Stimulated activated CD8-positive, alpha-beta memory T cell treated with anti-CD3 and anti-CD28 coated beads, Interleukin-7, amount 100 ng/mL, for 1 hour (primary cell): ENCODE results near the gene WARS2.
A peak's percentile ranks its signal among the peaks of the same experiment; 100 is the strongest.
"Not testable (repeated sequence)": the region's sequence is repeated elsewhere in the genome, so short reads cannot be mapped to it uniquely, and the experiment has no call there.

ENCODE experiments used
- DNase-seq, 2 donors: peaks; one replicate each; pipeline ENCODE4 v3.0.0-alpha.2; 2020; ENCODE audit warnings: low read depth in 2 of 2

WARS2 gene

DNA sequence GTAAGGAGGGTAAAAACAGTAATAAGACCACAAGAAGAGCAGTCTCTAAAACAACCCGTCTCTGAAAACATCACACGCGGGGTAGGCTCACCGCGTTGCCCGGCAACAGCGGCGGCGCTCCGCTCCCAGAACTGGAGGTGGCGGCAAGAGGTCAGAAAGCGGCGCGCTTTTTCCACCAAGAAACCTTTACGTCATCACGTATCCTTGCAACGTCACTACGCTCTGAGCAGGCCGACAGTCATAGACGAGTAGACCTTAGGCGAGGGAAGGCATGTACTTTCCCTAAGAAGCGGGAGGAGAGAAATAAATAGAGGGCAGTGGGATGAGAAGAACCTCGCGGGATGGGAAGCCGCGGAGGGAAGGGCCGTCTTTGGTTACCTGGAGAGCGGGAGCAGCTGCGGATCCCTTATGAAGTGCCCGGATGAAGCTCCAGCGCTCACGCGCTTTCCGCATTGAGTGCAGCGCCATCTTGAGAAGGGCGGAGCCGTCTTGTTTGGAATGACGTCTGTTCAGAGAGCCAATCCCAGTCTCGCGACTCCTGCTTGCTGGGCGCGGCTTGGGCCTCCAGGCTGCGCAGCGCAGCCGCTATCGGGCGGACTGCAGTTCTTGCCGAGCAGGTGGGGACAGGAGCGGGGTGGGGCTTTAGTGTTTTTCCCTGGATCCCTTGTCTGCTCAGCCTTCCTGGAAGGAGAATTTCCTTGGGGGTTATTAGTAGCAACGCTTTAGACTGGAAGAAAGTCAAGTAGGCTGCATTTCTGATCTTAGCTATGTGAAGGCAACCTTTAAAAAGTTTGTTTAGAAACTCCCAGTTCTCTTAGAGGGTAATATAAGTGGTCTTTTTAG is at the start of gene WARS2:
Gene WARS2 (minus strand): TSS at position 477 of the 843 bp plus-strand sequence. CDS start 9 bp downstream, at position 468.
- peak; percentile 79 to 83 for DNase-seq

- no peak for DNase-seq
These were observed 48.5 kb upstream of the WARS2 start for GRCh38 chr1:119188926-119189325.

GRCh38 chr1:119187416-119187815 is 47.0 kb upstream of the WARS2 start:
- DNase-seq: no peak

DNA sequence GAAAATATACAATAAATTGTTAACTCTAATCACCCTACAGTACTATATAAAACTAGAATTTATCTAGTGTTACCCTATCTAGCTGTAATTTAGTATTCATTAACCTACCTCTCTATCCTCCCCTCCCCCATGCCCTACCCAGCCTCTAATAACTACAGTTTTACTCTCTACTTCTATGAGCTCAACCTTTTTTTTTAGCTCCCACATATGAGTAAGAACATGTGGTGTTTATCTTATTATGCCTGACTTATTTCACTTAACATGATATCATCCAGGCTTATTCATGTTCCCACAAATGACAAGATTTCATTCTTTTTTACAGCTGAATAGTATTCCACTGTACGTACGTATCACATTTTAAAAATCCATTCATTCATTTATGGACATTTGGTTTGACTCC is 46.0 kb upstream of the WARS2 start:
- no peak for DNase-seq

DNA sequence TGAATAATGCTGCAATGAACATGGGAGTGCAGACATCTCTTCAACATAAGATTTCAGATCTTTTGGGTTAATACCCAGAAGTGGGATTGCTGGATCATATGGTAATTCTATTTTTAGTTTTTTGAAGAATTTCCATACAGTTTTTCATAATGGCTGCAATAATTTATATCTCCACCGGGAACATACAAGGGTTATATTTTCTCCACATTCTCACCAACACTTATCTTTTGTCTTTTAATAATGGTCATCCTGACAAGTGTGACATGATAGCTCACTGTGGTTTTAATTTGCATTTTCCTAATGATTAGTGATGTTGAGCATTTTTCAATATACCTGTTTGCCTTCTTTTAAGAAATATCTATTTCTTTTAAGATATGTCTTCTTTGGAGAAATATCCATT is 44.5 kb upstream of the WARS2 start:
- no peak for DNase-seq

DNA sequence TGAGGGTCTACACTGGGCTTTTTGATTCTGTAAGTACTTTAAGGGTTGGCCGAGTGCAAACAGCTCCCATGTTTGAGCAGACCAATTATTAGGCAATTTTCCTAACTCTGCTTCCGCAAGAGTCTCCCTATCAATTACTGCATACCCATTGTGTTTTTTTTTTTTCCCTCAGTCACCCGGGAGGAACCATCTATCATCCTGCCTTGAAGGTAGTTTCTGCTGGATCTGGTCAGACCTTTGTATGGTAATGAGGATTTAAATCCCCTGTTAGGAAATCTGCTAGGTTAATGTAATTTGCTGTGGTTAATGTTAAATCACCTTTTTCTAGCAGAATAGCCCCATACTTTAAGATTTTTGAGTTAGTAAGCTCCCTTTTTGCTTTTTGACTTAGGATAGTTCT is 40.8 kb upstream of the WARS2 start:
- DNase-seq: no peak

DNA sequence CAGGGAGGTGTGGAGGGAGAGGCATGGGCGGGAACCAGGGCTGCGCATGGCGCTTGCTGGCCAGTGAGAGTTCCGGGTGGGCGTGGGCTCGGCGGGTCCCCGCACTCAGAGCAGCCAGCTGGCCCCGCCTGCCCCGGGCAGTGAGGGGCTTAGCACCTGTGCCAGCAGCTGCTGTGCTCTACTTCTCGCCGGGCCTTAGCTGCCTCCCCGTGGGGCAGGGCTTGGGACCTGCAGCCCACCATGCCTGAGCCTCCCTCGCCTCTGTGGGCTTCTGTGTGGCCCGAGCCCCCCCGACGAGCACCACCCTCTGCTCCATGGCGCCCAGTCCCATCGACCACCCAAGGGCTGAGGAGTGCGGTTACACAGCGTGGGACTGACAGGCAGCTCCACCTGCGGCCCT is 38.6 kb upstream of the WARS2 start:
- DNase-seq: no peak

DNA sequence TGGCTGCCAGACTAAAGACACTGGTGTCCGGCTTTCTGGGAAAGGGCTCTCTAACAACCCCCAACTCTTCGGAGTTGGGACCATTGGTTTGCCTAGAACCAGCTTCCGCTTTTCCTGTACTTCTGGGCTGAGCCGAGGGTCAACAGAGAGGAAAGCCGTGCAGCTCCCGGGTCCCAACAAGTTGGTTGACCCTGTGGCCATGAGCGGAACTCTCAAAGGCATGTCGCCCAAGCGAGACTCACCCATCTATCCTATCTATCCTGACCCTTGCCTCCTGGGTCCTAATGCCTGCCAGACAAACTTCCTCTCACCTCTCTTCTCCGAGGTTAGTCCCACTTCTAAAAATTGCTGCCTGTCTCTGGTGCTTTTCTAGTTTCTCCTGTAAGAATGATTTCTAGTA is 32.5 kb upstream of the WARS2 start:
- not testable (repeated sequence) for DNase-seq

GRCh38 chr1:119171381-119172010 is 31.0 kb upstream of the WARS2 start:
- DNase-seq: not testable (repeated sequence)

GRCh38 chr1:119163396-119163795 is 22.9 kb upstream of the WARS2 start:
- DNase-seq: no peak

- DNase-seq: no peak
These were observed 20.4 kb upstream of the WARS2 start for GRCh38 chr1:119160866-119161265.

GRCh38 chr1:119160409-119160808 is 20.0 kb upstream of the WARS2 start:
- DNase-seq: no peak

DNA sequence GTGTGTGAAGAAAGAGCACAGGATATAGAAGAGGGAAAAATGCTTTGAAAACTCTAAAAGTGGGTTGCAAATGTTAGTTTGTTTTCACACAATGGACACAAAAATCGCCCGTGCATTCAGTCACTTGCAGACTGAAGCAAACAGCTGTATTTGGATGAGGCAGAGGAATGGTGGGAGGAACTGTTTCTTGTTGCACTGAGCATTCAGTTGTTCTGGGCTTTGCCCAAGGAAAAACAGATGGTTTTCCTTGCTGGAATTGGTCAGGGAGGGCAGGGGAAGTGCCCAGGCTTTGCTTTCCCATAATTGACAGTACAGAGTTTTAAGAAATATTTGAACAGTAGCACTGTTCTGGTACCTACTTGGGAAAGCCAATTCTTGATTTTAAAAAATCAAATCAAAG is 19.5 kb upstream of the WARS2 start:
- DNase-seq: no peak

- DNase-seq: no peak
These were observed 18.7 kb upstream of the WARS2 start for GRCh38 chr1:119159111-119159510.

- not testable (repeated sequence) for DNase-seq
These were observed 16.3 kb upstream of the WARS2 start for GRCh38 chr1:119156761-119157160.

- DNase-seq: not testable (repeated sequence)
These were observed 14.6 kb upstream of the WARS2 start for GRCh38 chr1:119155069-119155468.

DNA sequence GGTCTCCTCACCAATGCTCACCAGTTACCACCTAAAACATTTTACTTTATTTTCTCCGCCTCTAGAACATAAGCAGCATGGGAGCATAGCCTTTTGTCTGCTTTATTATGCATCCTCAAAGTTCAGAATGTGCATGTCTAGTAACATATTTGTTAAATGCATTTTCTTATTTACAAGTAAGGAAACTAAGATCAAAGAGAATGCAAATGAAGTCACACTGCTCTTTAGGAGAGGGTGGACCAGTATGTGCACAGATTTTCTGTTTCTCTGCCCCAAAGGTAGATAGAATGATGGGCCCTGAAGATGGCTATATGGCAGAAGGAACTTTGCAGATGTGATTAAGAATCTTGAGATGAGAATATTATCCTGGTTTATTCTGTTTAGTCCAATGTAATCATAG is 9.7 kb upstream of the WARS2 start:
- DNase-seq: no peak

- no peak for DNase-seq
These were observed 7.2 kb upstream of the WARS2 start for GRCh38 chr1:119147661-119148090.

- no peak for DNase-seq
These were observed 6.0 kb upstream of the WARS2 start for GRCh38 chr1:119146466-119146865.

GRCh38 chr1:119144813-119145212 is 4.4 kb upstream of the WARS2 start:
- no peak for DNase-seq

GRCh38 chr1:119143706-119144105 is 3.3 kb upstream of the WARS2 start:
- DNase-seq: no peak

- no peak for DNase-seq
These were observed 1.2 kb upstream of the WARS2 start for GRCh38 chr1:119141660-119142059.

GRCh38 chr1:119141020-119141424 is 569 bp upstream of the WARS2 start:
- peak in 1 of 2 donors; percentile 10 for DNase-seq
